ENCODE results near the gene MAPKAPK2.

MAPKAPK2 gene

DNA sequence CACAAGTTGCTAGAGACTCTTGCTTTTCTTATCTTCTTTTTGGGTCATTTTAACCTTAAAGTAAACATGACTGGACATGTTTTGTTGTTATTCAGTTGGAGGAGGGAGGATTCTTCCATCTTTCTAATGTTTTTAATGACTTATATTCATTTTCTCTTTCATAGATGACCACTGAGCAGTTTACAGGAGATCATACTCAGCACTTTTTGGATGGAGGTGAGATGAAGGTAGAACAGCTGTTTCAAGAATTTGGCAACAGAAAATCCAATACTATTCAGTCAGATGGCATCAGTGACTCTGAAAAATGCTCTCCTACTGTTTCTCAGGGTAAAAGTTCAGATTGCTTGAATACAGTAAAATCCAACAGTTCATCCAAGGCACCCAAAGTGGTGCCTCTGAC, 37.5 kb upstream of the MAPKAPK2 start:
- no peak for TF ChIP-seq CTCF (IDR thresholded peaks at IDR 0.05)

- TF ChIP-seq CTCF (IDR thresholded peaks at IDR 0.05), result no peak
Measured at GRCh38 chr1:206649261-206649921, 35.3 kb upstream of the MAPKAPK2 start.

GRCh38 chr1:206651014-206651413, 33.7 kb upstream of the MAPKAPK2 start:
- TF ChIP-seq CTCF (IDR thresholded peaks at IDR 0.05), result no peak

DNA sequence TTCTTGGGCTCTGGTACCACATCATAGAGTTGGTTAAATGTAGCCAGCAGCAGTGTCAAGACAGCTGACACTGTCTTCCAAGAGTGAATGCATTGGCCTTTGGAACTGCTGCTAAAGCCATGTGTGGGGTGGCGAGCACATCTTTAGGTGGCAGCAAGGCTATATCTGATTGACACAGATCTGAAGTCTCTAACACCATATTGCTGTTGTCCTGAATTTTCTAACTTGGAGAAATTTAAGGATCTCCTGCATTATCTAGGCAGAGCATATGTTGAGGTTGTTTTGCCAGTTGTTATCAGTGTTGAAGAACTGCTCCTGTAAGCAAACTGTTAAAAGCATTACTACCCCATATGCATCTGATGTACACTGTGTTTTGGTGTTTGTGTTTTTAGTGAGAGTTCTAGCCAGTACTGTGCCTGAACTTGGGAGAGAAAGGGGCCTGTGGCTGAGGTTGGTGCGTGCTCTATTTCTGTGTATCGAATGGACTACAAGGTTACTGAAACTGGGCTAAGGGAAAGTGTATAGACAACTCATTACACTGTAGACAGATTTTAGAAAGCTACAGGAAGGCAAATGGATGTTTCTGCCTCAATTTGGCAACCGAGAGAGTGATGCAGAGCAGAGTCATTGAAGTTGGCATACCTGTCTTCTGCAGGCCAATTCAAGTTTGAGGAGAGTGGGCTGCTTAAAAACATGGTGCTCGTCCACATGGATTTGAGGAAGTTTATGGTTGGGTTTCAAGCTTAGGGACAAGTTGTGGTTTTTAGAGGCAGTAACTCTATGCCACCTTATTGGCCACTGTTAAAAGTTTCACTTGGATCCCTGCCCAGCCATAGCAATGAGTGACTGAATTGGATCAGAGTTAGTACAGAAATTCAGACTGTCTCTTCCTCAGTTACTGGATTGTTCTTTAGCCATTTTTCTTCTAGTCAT, 32.5 kb upstream of the MAPKAPK2 start:
- TF ChIP-seq CTCF (IDR thresholded peaks at IDR 0.05), result no peak

GRCh38 chr1:206653715-206654459, 30.8 kb upstream of the MAPKAPK2 start:
- TF ChIP-seq CTCF (IDR thresholded peaks at IDR 0.05), result no peak

DNA sequence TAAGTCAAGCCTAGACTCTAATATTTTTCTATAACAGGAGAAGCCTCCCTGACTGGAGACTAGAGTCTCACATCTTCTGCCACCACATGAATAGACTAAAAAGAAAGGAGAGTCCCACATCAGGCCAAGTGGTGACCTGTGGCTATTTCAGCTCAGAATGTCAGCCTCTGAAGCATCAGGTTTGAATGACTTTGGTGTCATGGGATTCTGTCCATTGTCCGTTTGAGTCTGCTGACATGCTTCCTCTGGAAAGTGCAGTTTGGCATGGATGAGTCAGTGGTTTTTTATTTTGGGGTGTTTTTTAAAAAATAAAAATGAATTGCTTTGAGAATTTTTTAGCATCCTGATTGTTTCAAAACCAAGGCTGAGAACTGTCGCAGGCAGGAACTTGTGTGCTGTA, 29.9 kb upstream of the MAPKAPK2 start:
- TF ChIP-seq CTCF (IDR thresholded peaks at IDR 0.05), result no peak

DNA sequence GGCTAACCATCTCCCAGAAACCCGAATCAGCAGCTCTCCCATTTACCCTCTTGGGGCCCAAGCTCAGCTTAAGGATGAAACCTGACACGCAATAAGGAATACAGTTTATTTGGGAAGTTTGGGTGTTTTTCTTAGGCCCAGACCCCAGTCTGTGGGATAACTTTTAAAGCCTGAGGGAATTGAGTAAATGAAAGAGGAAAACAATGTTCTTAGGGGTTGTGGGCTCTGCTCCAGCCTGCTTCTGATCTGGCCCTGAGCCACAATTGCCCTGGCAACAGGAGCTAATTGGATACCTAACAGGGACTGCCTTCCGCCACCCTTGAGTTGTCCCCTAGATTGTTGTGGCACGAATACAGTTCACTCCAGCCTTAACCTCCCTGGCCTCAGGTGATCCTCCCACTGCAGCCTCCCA, 29.2 kb upstream of the MAPKAPK2 start:
- TF ChIP-seq CTCF (IDR thresholded peaks at IDR 0.05), result no peak

All from LNCAP (cell line).